Amniotic stem cell (primary cell): ENCODE measurements around the gene CAPN12.

Experiments used
- DNase-seq: peaks from one replicate; lab custom pipeline; 2025; lab: John Stamatoyannopoulos, UW

CAPN12 gene

DNA sequence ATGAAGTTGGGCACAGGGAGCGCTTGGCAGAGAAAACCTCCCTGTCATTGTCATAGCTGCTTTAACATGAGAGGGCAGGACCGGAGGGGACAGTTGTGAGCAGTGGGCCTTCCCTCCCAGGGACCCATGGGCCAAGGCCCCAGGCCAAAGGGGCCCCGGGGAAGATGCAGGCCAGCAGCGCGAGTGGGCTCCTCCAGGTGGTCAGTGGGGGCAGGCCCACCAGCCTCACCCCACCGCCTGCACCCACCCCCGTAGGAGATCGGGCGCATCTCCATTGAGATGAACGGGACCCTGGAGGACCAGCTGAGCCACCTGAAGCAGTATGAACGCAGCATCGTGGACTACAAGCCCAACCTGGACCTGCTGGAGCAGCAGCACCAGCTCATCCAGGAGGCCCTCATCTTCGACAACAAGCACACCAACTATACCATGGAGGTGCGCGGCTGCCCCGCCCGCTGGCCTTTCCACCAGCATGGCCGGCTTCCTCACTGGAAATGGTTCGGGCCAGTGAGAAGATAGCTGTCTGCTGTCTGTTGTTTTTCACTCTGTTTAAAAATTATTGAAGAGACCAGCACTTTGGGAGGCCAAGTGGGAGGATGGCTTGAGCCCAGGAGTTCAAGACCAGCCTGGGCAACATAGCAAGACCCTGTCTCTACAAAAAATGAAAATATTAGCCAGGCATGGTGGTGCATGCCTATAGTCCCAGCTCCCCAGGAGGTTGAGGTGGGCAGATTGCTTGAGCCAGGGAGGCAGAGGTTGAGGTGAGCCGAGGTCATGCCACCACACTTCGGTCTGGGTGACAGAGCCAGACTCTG is 18.6 kb downstream of the CAPN12 start:
- DNase-seq, result no peak

DNA sequence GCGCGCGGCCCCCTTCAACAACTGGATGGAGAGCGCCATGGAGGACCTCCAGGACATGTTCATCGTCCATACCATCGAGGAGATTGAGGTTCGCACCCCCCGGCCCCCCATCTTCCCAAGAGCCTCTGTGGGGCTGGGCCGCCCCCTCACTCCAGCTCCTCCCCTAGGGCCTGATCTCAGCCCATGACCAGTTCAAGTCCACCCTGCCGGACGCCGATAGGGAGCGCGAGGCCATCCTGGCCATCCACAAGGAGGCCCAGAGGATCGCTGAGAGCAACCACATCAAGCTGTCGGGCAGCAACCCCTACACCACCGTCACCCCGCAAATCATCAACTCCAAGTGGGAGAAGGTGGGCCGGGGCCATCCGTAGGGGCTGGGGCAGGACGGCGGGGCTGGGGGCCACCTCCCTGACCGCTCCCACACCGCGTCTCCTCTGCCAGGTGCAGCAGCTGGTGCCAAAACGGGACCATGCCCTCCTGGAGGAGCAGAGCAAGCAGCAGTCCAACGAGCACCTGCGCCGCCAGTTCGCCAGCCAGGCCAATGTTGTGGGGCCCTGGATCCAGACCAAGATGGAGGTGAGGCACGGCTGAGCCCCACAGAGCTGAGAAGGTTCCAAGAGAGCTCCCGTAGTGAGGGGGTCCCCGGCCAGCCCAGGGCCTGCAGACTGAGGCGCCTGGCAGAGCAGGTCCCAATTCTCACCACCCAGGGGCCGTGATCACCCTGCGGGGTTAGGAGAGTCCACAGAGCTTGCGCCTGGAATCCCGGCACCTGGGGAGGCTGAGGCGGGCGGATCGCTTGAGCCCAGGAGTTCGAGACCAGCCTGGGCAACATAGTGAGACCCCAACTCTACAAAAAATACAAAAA is 20.1 kb downstream of the CAPN12 start:
- DNase-seq, result no peak

DNA sequence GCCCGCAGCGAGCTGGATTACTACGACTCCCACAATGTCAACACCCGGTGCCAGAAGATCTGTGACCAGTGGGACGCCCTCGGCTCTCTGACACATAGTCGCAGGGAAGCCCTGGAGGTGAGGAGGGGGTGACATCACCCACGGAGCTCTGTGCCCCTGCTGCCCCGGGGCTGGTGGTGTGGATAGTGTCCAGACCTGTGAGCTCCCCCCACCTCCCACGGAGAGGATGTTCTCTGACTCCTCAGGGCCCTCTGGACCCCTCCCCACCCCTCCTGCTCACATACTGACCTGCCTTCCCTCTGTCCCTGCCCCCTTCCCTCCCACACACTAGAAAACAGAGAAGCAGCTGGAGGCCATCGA is 20.7 kb downstream of the CAPN12 start:
- DNase-seq, result no peak

DNA sequence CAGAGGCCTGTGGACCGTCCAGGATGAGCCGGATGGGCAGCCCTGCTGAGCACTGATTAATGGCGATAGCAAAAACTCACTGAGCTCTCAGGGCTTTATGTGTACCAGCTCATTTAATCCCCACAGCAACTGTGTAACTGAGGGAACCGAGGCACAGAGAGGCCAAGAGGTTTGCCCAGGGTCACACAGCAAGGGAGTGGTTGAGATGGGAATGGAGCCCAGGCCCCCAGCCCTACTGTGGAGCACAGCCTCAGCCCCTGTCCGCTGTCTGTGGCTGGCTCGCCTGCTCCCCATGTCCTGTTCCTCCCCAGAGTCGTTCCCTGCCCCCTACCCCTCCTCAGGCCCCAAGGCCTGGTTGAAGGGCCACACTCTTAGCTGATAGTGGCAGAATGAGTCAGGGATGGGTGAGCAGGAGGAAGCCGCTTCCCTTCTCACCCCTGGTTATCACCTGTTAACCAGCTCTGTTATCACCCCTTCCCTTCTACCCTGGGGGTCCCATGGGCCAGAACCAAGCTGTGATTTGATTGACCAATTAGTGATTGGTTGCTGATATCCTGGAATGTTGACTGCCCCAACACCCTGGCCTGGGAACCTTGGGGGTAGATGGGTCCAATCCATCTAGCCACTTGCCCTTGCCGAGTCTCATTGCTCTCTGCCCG is 21.2 kb downstream of the CAPN12 start:
- no peak for DNase-seq

DNA sequence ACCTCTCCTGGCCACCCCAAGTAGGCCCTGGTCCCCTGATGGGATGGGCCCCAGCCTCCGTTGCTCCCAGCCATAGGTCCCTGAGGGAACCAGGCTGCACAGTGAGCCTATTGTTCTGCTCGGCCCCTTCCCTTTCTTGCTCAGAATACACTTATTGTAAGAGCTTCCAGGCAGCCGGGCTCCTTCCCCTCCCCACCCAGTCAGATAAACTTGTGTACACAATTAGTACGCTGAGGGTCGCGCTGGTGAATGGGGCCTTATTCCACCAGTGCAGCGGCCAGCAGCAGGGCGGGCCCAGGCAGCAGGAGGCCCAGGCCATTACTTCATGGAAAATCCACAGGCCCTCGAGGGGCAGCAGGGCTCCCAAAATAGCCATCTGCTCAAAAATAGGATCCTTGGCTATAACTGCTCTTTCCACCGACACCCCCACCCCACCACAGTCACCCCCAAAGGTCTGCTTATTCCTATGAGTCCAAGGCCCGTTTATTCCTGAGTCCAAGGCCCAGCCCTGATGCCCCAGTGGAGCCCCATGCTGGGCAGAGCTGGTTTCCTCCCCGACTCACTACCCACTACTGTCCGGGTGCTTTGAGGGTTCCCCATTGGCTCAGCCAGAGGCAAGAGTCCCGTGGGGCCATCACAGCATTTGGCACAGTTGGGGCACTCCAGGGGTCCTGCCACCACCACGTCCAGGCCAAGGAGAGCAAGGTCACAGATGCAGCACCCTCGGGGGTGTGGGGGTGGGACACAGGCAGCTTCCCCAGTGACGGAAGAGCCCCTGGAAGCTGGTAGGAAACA is 22.1 kb downstream of the CAPN12 start:
- DNase-seq, result no peak

DNA sequence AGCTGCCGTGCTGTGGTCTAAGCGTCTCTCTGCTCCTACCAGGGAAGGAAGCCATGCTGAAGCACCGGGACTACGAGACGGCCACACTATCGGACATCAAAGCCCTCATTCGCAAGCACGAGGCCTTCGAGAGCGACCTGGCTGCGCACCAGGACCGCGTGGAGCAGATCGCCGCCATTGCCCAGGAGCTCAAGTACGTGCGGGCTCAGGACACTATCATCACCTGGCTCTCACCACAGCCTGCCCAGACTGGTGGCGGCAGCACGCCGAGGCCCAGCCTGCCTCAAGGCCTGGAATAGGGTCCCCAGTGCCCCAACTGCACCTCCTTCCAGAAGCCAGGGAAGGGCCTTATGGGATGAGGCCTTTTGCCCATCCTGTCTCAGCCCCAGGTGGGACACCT is 22.8 kb downstream of the CAPN12 start:
- no peak for DNase-seq

DNA sequence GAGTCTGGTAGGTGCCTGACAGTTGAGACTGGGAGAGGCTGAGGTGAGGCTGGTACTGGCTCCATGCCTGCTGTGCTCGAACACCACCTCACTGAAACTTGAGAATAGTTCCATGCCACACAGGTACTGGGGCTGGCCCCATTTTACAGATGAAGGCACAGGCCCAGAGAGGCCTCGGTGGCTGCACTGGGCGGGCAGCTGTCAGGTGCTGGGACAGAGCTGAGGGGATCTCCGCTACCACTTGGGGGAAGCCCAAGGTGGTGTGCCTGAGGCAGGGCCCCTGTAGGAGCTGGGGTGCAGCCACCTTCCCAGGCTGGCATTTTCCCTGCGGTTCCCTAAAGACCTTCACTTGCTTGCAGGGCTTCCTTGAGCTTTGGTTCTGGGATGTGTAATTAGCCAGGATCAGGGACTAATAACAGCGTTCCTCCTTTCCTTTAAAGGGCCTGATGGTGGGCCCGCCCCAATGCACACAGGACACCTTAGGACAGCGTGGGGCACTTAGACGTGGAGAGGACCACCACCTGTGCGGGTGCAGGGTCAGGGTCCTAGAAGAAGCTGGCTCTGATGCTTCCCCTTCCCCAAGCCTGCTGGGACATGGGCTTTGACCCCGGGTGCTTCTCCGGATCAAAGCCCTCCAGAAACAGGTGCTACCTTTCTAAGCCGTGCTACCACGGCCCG is 23.6 kb downstream of the CAPN12 start:
- no peak for DNase-seq

DNA sequence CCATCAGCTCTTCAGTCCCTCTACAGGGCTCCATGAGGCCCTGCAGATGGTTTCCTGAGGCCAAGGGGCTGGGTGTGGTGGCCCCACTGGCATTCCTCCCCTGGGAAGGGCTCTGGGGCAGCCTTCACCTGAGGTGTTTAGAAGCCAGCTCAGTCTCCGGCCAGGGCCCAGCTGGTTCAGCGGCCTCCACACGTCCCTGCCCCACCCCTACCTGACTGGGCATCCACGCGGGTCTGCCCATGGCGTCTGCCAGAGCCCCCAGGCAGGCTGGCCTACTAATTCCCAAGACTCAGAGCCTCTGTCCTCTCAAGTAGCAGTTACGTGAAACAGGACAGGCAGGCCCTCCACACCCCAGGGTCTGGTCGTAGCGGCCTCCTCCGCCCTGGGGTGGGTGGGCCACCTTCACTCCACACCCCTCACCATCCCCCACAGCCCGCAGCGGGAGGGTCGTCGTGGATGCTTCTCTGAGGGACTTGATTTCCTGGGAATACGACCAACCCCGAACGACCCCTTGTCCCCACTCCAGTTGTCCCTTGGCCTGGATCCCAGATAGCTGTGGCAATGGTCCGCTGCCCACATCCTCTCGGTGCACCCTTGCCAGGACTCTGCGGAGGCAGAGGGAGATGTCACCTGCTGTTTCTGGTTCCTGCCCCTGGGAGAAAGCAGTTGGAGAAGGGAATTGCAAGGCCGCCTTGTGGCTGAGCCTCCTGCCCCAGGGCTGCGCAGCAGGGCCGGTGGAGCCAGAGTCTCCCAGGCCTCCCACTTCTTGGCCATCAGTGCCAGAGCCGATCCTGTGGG is 24.3 kb downstream of the CAPN12 start:
- DNase-seq, result no peak

DNA sequence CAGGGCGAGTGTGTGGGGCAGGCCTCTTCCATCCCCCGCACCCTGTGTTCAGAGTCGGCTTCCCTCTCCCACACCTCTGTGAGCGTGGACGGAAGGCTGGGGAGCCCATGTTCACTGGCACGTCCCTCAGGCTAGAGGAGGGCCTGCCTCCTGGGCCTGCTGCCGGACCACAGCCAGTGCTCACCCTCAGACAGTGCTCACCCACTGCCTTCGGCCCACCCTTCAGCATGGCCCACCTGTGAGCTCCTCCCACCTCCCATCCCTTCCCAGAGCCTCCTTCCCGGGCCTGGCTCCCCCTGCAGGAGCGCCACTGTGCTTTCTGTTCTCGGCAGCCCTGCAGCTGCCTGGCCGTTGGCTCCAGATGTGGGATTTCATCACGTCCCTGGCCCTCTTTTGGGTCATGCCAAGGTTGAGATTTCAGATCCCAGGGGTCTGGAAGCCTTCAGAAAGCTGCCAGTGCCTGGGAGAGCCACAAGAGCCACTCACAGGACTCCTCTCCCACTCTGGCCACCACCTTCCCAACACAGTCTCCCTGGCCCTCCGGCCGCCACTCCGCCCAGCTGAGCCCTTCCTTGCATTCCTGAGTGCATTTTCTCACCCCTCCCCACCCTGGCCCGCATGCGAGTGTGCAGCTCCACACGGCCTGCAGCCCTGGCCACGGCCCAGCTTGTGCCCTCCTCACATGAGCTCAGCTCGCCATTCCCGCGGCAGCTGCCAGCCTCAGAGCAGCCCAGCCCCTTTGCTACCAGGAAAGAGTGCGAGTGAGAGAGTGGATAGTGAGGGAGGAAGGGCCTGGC is 25.3 kb downstream of the CAPN12 start:
- no peak for DNase-seq

DNA sequence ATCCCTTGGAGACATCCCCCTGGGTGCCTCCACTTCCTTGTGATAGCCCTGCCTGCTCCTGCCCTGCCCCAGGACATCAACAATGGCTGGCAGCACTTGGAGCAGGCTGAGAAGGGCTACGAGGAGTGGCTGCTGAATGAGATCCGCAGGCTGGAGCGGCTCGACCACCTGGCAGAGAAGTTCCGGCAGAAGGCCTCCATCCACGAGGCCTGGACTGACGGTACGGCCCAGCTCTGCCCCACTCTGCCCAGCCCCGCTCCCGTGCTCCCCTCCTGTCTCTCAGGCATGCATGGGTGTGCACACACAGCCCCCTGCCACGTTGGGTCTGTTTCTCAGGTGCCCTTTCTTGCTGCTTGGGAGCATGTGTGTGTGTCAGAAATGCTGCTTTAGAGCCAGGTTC is 26.4 kb downstream of the CAPN12 start:
- no peak for DNase-seq

DNA sequence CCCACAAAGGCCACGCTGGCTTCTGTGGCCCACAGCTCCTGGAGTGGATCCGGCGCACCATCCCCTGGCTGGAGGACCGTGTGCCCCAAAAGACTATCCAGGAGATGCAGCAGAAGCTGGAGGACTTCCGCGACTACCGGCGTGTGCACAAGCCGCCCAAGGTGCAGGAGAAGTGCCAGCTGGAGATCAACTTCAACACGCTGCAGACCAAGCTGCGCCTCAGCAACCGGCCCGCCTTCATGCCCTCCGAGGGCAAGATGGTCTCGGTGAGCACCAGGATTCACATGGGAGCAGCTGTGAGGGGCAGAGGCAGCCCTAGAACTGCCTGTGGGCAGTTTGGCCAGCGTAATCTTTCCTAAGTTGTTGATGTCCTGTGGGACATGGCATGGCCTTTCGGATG is 27.2 kb downstream of the CAPN12 start:
- no peak for DNase-seq

DNA sequence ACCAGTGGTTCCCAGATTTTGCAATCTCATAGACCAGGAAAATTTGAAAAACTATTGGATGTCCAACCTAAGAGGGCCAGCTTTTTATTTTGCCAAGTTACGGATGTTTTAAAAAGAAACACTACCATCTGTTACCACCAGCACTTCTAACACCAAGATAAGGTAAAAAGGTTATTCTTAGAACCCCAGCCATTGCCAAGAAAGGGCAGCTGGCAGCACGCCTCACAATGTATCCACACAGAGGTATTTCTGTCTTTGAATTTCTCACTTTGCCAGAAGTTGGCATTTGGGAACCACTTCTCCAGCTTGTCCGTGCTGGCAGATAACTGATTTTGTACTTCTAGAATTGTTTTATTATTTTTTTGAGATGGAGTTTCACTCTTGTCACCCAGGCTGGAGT is 28.7 kb downstream of the CAPN12 start:
- no peak for DNase-seq

DNA sequence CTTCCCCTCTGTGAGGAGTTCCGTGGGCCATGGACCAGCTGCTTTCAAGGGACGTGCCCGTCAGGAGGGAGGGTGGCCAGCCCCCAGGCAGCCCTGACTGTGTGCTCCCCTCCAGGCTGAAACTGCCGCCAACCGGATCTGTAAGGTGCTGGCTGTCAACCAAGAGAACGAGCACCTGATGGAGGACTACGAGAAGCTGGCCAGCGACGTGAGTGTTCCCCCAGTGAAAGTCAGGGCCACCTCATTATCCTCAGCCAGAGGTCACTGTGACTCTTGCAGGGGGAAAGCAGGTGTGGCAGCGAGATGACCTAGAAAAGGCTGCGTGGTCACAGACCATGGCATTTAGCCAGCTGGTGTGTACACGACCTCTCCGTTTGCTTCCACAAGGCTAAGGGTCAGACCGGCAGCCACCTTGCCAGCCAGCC is 29.9 kb downstream of the CAPN12 start:
- DNase-seq, result no peak

DNA sequence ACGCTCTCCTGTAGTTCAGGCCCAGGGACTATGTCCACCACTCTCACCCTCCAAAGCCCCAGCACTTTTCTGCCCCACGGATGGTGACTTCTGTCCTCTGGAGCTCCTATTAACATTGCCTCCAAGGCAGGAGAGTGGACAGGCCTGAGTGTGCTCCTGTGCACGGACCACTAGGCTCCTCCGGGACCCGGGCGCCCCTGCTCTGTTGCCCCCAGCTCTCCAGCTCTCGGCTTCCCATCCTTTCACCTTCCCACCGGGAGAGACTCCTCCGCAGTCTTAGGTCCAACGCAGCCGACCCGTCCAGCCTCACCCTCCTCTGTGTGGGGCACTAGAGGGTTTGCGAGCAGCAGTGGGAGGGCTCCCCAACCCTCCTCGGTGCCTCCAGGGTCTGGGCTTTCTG is 30.4 kb downstream of the CAPN12 start:
- DNase-seq, result no peak

DNA sequence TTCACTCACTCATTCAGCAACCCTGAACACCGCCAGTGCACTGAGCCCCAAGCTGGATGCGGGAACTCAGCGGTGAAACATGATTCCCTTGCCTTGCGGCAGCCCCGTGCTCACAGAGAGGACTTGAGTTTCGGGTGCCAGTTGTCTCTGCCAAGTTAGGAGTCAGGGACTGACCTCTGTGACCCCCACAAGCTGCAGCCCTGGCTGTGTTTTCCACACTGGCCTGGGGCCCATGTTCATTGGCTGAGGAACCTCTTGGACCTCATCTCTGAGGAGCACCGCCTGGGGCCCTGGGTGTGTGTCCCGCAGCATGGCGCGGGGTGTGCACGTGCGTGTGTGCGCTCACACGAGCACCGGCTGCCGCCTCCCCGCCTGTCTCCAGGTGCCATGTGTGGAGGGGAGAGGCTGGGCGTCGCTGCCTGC is 31.0 kb downstream of the CAPN12 start:
- no peak for DNase-seq

DNA sequence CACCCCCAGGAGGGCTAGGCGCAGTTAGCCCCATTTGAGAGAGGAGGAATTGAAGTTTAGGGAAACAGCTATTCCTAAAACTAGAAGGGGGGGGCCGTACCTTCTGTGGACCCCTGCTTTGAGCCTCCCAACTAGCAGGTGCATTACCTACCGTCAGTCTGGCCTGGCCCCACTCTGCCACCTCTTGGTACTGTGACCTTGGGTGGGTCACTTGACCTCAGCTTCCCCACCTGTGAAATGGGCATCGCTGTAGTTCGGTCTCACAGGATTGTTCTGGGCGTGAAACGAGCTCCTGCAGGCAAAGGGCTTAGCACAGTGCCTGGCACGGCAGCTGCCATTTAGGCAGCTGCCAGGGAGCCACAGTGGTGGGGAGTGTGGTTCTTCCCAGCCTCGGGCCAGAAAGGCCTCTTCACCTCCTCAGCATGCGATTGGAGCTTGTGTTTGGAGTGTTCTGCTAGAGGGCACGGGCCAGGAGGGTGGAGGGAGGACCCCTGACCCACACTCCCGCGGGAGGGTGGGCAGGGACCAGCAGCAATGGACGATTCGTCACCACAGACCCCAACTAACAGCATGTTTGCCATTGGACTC is 32.0 kb downstream of the CAPN12 start:
- DNase-seq, result no peak

DNA sequence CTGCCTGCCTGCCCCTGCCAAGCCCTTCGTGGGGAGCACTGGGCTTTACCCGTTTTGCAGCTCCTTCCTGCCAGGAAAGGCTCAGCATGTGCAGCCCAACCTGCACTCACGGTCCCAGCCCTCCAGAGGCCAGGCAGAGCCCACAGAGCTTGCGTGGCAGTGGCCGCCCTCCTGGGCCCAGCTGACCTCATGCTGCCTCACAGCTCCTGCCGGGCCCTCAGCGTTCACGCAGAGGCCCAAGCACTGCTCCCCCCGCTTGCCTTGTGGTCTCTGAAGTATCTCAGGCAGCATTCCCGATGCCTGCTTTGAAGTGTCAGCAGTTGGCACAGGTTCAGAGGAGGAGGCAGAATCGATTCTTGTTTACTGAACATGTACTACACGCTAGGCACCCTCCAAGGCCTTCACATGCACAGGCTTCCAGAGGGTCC is 32.5 kb downstream of the CAPN12 start:
- no peak for DNase-seq

DNA sequence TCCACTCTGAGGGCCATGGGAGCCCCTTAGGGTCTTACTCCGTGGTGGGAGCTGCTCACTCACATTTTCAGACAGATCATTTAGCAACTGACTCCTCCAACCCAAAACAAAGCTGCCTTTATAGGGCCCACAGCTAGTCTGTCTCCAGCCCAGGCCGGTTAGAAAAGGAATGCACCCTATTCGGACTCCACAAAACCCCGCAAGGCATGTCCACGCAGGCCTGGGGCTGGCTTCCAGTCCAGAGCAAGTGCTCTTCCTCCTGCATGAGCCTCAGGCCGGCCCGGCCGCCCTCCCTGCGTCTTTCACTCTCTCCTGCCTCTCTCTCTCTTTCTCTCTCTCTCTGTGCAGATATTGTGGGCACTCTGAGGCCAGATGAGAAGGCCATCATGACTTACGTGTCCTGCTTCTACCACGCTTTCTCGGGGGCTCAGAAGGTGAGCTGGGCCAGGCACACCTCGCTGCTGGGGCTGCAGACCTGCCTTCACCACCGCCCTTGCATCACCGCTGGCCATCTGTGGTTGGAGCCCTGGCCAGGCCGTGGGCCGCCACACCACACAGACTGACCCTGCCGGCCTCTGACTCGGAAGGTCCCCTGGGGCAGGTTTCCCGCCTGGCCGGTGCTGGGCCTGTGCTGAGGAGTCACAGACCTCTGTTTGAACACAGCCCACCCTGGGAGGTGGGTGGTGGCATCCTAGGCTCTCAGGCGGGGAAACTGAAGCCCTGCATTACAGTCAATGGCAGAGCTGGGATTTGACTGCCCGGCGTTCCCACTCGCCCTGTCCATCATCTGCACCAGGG is 33.1 kb downstream of the CAPN12 start:
- no peak for DNase-seq

DNA sequence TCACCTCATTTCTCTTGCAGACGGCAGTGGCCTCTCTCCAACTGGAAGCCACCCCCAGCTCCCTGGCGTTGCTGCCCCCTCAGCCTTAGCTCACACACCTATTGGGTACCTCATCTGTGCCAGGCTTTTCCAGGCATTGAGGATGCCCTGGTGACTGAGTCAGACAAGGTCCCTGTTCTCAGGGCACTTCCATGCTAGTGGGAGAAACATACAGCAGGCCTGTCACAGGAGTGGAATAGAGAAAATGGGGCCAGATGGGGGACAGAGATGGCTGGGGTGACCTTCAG is 33.9 kb downstream of the CAPN12 start:
- DNase-seq, result no peak
